Neuronal stem cell (in vitro differentiated cells): ENCODE measurements around the gene RNFT2.
A peak's percentile ranks its signal among the peaks of the same experiment; 100 is the strongest.
"Not testable (repeated sequence)": the region's sequence is repeated elsewhere in the genome, so short reads cannot be mapped to it uniquely, and the experiment has no call there.

Source experiments
- DNase-seq: peaks from one replicate; pipeline ENCODE4 v3.0.0-alpha.2; 2013; ENCODE audit warnings: low spot score
- H2AFZ ChIP-seq: one replicate; pipeline ENCODE4 v1.6.1; 2013; ENCODE audit warnings: mild to moderate bottlenecking, low read length, inconsistent platforms
- H2AK5ac ChIP-seq: 2 replicates; pipeline ENCODE4 v1.6.1; 2013; ENCODE audit warnings: low read depth, mild to moderate bottlenecking, inconsistent platforms, low read length, moderate library complexity, mixed read lengths
- H2BK120ac ChIP-seq: 2 replicates; pipeline ENCODE4 v1.6.1; 2013; ENCODE audit warnings: low read depth, mild to moderate bottlenecking, inconsistent platforms, low read length, moderate library complexity, mixed read lengths
- H2BK12ac ChIP-seq: one replicate; pipeline ENCODE4 v1.6.1; 2013; ENCODE audit warnings: low read length, inconsistent platforms
- H2BK15ac ChIP-seq: 2 replicates; pipeline ENCODE4 v1.6.1; 2013; ENCODE audit warnings: mild to moderate bottlenecking, low read length, inconsistent platforms, mixed read lengths
- H2BK5ac ChIP-seq: one replicate; pipeline ENCODE4 v1.6.1; 2013; ENCODE audit warnings: inconsistent platforms, mild to moderate bottlenecking, low read length, moderate library complexity
- H3K14ac ChIP-seq: one replicate; pipeline ENCODE4 v1.6.1; 2013; ENCODE audit warnings: low read length, inconsistent platforms
- H3K18ac ChIP-seq: 2 replicates; pipeline ENCODE4 v1.6.1; 2013; ENCODE audit warnings: low read length, inconsistent platforms
- H3K23ac ChIP-seq: 2 replicates; pipeline ENCODE4 v1.6.1; 2013; ENCODE audit warnings: low read depth, mild to moderate bottlenecking, mixed read lengths, low read length, inconsistent platforms; ENCODE audit not compliant: poor library complexity
- H3K27ac ChIP-seq: replicated peaks from 3 replicates; pipeline ENCODE4 v1.5.1; 2013; ENCODE audit warnings: low read length, inconsistent platforms
- H3K27me3 ChIP-seq, 3 experiments: 2 replicates each; pipeline ENCODE4 v1.6.1; 2013; ENCODE audit warnings: low read length in 3 of 3, mild to moderate bottlenecking in 2 of 3, inconsistent platforms in 1 of 3, low read depth in 1 of 3, mixed read lengths in 1 of 3, moderate library complexity in 1 of 3; ENCODE audit not compliant: control insufficient read depth in 3 of 3, insufficient read depth in 3 of 3
- H3K36me3 ChIP-seq, 2 donors: replicated peaks in 1 of 2; 2 replicates each; pipeline ENCODE4 v1.6.1; 2013; ENCODE audit warnings: low read length in 2 of 2; ENCODE audit not compliant: control insufficient read depth in 2 of 2, insufficient read depth in 2 of 2
- H3K4ac ChIP-seq: 2 replicates; pipeline ENCODE4 v1.6.1; 2013; ENCODE audit warnings: inconsistent platforms, mild to moderate bottlenecking, low read length, moderate library complexity
- H3K4me1 ChIP-seq, 2 donors: 1 replicate in 1 of 2; 2 replicates in 1 of 2; pipeline ENCODE4 v1.6.1; 2013; ENCODE audit warnings: low read length in 2 of 2, low read depth in 1 of 2; ENCODE audit not compliant: control insufficient read depth in 2 of 2, insufficient read depth in 1 of 2
- H3K4me2 ChIP-seq: one replicate; pipeline ENCODE4 v1.6.1; 2013; ENCODE audit warnings: mild to moderate bottlenecking, low read length, inconsistent platforms; ENCODE audit not compliant: insufficient read depth, poor library complexity, severe bottlenecking
- H3K4me3 ChIP-seq, 2 donors: 2 replicates each; pipeline ENCODE4 v1.5.1; 2013; ENCODE audit warnings: low read length in 2 of 2, mild to moderate bottlenecking in 2 of 2, inconsistent platforms in 1 of 2, moderate library complexity in 1 of 2
- H3K79me1 ChIP-seq: one replicate; pipeline ENCODE4 v1.6.1; 2013; ENCODE audit warnings: low read depth, mild to moderate bottlenecking, inconsistent platforms, low read length, moderate library complexity
- H3K9ac ChIP-seq: one replicate; pipeline ENCODE4 v1.6.1; 2013; ENCODE audit warnings: mild to moderate bottlenecking, low read depth, low read length, inconsistent platforms; ENCODE audit not compliant: poor library complexity
- H3K9me3 ChIP-seq, 2 donors: replicated peaks in 1 of 2; 2 replicates each; pipeline versions ENCODE3 to v1.6.1; 2013; ENCODE audit warnings: low read length in 2 of 2, mild to moderate bottlenecking in 2 of 2, inconsistent platforms in 1 of 2, low read depth in 1 of 2, mixed read lengths in 1 of 2, moderate library complexity in 1 of 2; ENCODE audit not compliant: control insufficient read depth in 2 of 2, insufficient read depth in 1 of 2
- H4K8ac ChIP-seq: one replicate; pipeline ENCODE4 v1.6.1; 2013; ENCODE audit warnings: low read depth, mild to moderate bottlenecking, inconsistent platforms, low read length, moderate library complexity
- H4K91ac ChIP-seq: one replicate; pipeline ENCODE4 v1.6.1; 2013; ENCODE audit warnings: low read length, low read depth, mild to moderate bottlenecking, inconsistent platforms; ENCODE audit not compliant: poor library complexity
- WGBS, 2 donors: extraction: QIAGEN DNeasy Blood & Tissue Kit; methylation state at CpG; one replicate each; pipeline ENCODE4 v1.1.7; 2013; ENCODE audit warnings: missing lambda C conversion rate in 2 of 2, mixed read lengths in 1 of 2; ENCODE audit not compliant: insufficient read length in 2 of 2, insufficient replicate concordance in 1 of 2; ENCODE audit errors: extremely low coverage in 2 of 2; 5-methylcytosine and 5-hydroxymethylcytosine counted together

RNFT2 gene

GRCh38 chr12:116736962-116737773 lies 947 bp upstream of the RNFT2 start:
- DNase-seq: peak; percentile 29
- Histone ChIP-seq H3K23ac (peak overlapping the region; percentile 86), H2BK15ac (no peak overlapping the region), H3K9ac (peak overlapping the region; percentile 93), H3K36me3 (peaks cover 23 to 47% of the 10 kb centered on the region in 2 donors), H3K4me1 (peaks cover 2 to 10% of the 10 kb centered on the region in 2 donors), H4K91ac (no peak overlapping the region), H2AFZ (peak overlapping the region; percentile 78), H3K14ac (peak overlapping the region; percentile 3), H2BK5ac (no peak overlapping the region), H3K4me3 (peak overlapping the region; percentile 80 to 97), H3K79me1 (peaks cover 5% of the 10 kb centered on the region), H3K27ac (no peak overlapping the region), H2AK5ac (no peak overlapping the region), H3K27me3 (no peaks in the 10 kb centered on the region), H3K18ac (peak overlapping the region; percentile 81), H3K4ac (no peak overlapping the region), H3K9me3 (no peaks in the 10 kb centered on the region), H4K8ac (no peak overlapping the region), H3K4me2 (peak overlapping the region; percentile 69), H2BK12ac (no peak overlapping the region), H2BK120ac (no peak overlapping the region)
- WGBS, 2 donors: no CpG with 5 or more reads among the region's 24 CpGs

GRCh38 chr12:116739381-116739887 lies 1.3 kb downstream of the RNFT2 start:
- Histone ChIP-seq H2BK120ac (no peak overlapping the region), H2AFZ (no peak overlapping the region), H3K18ac (no peak overlapping the region), H2BK15ac (no peak overlapping the region), H3K4me3 (peak overlapping the region in 1 of 2 donors; percentile 80), H3K27me3 (no peaks in the 10 kb centered on the region), H4K91ac (no peak overlapping the region), H3K9ac (no peak overlapping the region), H2AK5ac (no peak overlapping the region), H3K9me3 (no peaks in the 10 kb centered on the region), H3K23ac (no peak overlapping the region), H3K79me1 (peaks cover 8% of the 10 kb centered on the region), H3K36me3 (peaks cover 29 to 45% of the 10 kb centered on the region in 2 donors), H3K27ac (no peak overlapping the region), H2BK12ac (no peak overlapping the region), H3K4me1 (peaks cover 2 to 10% of the 10 kb centered on the region in 2 donors), H2BK5ac (no peak overlapping the region), H4K8ac (no peak overlapping the region), H3K14ac (no peak overlapping the region), H3K4me2 (no peak overlapping the region), H3K4ac (no peak overlapping the region)
- no peak for DNase-seq
- WGBS, 2 donors: no CpG with 5 or more reads among the region's 7 CpGs

GRCh38 chr12:116742787-116743186 lies 4.7 kb downstream of the RNFT2 start:
- not testable (repeated sequence) for H3K27ac ChIP-seq, H3K18ac ChIP-seq, H3K4me2 ChIP-seq, H4K8ac ChIP-seq, H3K4me3 ChIP-seq, H3K4ac ChIP-seq, H3K23ac ChIP-seq, H3K14ac ChIP-seq, H3K9me3 ChIP-seq, H4K91ac ChIP-seq, H3K4me1 ChIP-seq, H3K9ac ChIP-seq, H2BK120ac ChIP-seq, H2AFZ ChIP-seq, H2BK12ac ChIP-seq, DNase-seq, H2BK5ac ChIP-seq, H3K79me1 ChIP-seq, H2BK15ac ChIP-seq, H2AK5ac ChIP-seq, H3K27me3 ChIP-seq
- H3K36me3 ChIP-seq: peaks cover 30 to 51% of the 10 kb centered on the region in 2 donors
- WGBS, 2 donors: no CpG with 5 or more reads among the region's 2 CpGs

- Histone ChIP-seq H3K14ac (no peak overlapping the region), H2BK120ac (no peak overlapping the region), H4K8ac (no peak overlapping the region), H3K36me3 (peaks cover 37 to 61% of the 10 kb centered on the region in 2 donors), H3K27ac (no peak overlapping the region), H3K9ac (no peak overlapping the region), H3K27me3 (no peaks in the 10 kb centered on the region), H3K4me3 (no peak overlapping the region), H2BK12ac (no peak overlapping the region), H2AK5ac (no peak overlapping the region), H4K91ac (no peak overlapping the region), H3K79me1 (peaks cover 6% of the 10 kb centered on the region), H3K9me3 (no peaks in the 10 kb centered on the region), H3K4ac (no peak overlapping the region), H3K23ac (no peak overlapping the region), H2AFZ (no peak overlapping the region), H3K4me2 (no peak overlapping the region), H2BK15ac (no peak overlapping the region), H3K4me1 (no peaks in the 10 kb centered on the region), H3K18ac (no peak overlapping the region), H2BK5ac (no peak overlapping the region)
- no CpG with 5 or more reads among the region's 3 CpGs for WGBS, 2 donors
- no peak for DNase-seq
These were observed 6.7 kb downstream of the RNFT2 start for GRCh38 chr12:116744766-116745165.
